GM12865 (cell line): Measurements from ENCODE around the gene GLIPR2.

Source experiments
- DNase-seq: peaks from one replicate; pipeline ENCODE4 v3.0.0; 2010; ENCODE audit warnings: low read depth
- H3K4me3 ChIP-seq: 2 replicates; pipeline ENCODE4 v1.5.1; 2011; ENCODE audit warnings: mild to moderate bottlenecking, low read depth, low read length, control low read depth
- CTCF ChIP-seq: IDR thresholded peaks from 2 replicates; pipeline ENCODE4 v1.5.1; 2011; ENCODE audit warnings: low read length, control low read depth, low read depth, inconsistent platforms; ENCODE audit not compliant: insufficient read depth; ENCODE audit errors: missing control alignments

The GLIPR2 gene

DNA sequence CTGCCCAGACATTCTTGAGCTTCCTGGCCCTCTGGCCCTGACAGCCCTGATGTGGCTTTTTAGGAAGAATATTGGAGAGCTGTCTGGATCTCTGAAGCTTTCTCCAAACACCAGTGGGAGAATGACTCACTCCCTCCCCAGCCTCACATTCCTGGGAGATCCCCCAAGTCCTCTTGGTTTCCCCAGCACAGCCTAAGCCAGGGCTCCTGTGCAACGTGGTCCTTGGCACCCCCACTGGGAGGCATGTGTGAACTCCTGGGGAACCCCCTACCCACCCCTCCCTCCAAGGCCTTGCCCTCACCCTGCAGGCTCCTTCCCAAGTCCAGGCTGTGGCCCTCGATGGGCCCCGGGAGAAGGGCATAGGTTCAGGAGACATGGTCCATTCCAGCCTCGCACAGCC is 12.7 kb downstream of the GLIPR2 start:
- no peak for TF ChIP-seq CTCF
- DNase-seq: no peak
- no peak overlapping the region for H3K4me3 ChIP-seq

DNA sequence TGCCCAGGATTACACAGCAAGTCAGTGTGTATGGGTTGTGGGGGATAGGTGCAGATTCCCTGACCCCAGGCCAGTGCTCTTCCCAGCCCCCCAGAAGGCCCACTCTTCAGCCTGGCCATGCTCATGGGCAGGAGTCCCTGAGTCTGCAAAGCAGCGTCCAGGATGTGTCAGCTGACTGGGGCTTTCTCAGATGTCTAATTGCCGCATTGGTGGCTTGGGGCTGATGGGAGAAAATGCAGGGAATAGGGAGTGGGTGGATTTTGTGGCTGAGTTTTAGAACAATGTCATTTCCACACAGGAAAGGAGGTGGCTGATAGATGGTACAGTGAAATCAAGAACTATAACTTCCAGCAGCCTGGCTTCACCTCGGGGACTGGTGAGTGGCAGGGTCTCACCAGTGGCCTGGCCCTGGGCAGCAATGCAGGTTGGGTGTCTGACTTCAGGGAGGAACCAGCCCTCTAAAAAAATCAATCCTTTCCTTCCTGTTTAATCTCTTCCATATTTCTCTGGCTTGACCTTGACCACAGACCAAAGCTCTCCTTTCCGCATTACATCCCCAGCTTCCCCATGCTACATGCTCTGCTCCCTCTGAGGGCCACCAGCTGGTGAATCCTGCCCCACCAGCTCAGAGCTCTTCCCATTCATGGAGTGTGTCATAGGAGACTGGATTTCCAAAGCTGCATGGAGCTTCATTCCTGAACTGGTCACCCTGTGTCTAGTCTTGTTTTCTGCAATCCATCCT is 14.2 kb downstream of the GLIPR2 start:
- no peak for TF ChIP-seq CTCF
- no peak for DNase-seq
- H3K4me3 ChIP-seq: no peak overlapping the region

- no peak for TF ChIP-seq CTCF
- DNase-seq: peak; percentile 93
- peak overlapping the region; percentile 48 for H3K4me3 ChIP-seq
Observed at GRCh38 chr9:36151316-36152210, 15.0 kb downstream of the GLIPR2 start.

GRCh38 chr9:36152741-36153438 is 16.4 kb downstream of the GLIPR2 start:
- no peak for TF ChIP-seq CTCF
- no peak for DNase-seq
- no peak overlapping the region for H3K4me3 ChIP-seq

DNA sequence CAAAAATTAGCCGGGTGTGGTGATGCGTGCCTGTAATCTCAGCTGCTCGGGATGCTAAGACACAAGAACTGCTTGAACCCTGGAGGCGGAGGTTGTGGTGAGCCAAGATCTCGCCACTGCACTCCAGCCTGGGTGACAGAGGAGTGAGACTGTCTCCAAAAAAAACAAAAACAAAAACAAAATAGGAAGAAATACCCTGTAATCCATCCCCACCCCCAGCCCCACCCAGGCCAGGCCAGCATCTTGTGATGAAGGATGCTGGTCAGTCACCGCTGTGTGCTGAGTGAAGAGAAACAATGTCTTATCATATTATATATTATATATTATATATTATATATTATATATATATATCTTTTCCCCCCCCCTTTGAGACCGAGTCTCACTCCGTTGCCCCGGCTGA is 17.2 kb downstream of the GLIPR2 start:
- no peak for DNase-seq
- TF ChIP-seq CTCF: no peak
- H3K4me3 ChIP-seq: no peak overlapping the region

- no peak for DNase-seq
- no peak for TF ChIP-seq CTCF
- no peak overlapping the region for H3K4me3 ChIP-seq
Observed at GRCh38 chr9:36154331-36154952, 17.9 kb downstream of the GLIPR2 start.
